ENCODE measurements around the gene ZNF804A. TPM values are rescaled to one million over a fixed set of nuclear protein-coding genes. Genes with fewer than 3 reads are reported as not detected.

ZNF804A gene
- total RNA-seq, 1 donor from 2014 or later, result not detected

- H3K4me3 ChIP-seq (ENCODE audit: low read depth, low read length), result no peak overlapping the region
- no peak for DNase-seq (ENCODE audit: low read depth)
- no peak for TF ChIP-seq CTCF (conservative IDR thresholded peaks at IDR 0.05; ENCODE audit: low read depth, low read length)
These were observed 129.5 kb downstream of the ZNF804A start for GRCh38 chr2:184727813-184728212.

- TF ChIP-seq CTCF (conservative IDR thresholded peaks at IDR 0.05; ENCODE audit: low read depth, low read length), result no peak
- DNase-seq (ENCODE audit: low read depth), result no peak
- H3K4me3 ChIP-seq (ENCODE audit: low read depth, low read length), result no peak overlapping the region
These were observed 130.1 kb downstream of the ZNF804A start for GRCh38 chr2:184728411-184728810.

- no peak for TF ChIP-seq CTCF (conservative IDR thresholded peaks at IDR 0.05; ENCODE audit: low read depth, low read length)
- DNase-seq (ENCODE audit: low read depth), result no peak
- H3K4me3 ChIP-seq (ENCODE audit: low read depth, low read length), result no peak overlapping the region
These were observed 131.3 kb downstream of the ZNF804A start for GRCh38 chr2:184729581-184729980.

GRCh38 chr2:184730288-184730687 is 132.0 kb downstream of the ZNF804A start:
- no peak overlapping the region for H3K4me3 ChIP-seq (ENCODE audit: low read depth, low read length)
- no peak for DNase-seq (ENCODE audit: low read depth)
- no peak for TF ChIP-seq CTCF (conservative IDR thresholded peaks at IDR 0.05; ENCODE audit: low read depth, low read length)

GRCh38 chr2:184734338-184734737 is 136.0 kb downstream of the ZNF804A start:
- no peak overlapping the region for H3K4me3 ChIP-seq (ENCODE audit: low read depth, low read length)
- no peak for DNase-seq (ENCODE audit: low read depth)
- TF ChIP-seq CTCF (conservative IDR thresholded peaks at IDR 0.05; ENCODE audit: low read depth, low read length), result no peak

- no peak for TF ChIP-seq CTCF (conservative IDR thresholded peaks at IDR 0.05; ENCODE audit: low read depth, low read length)
- no peak for DNase-seq (ENCODE audit: low read depth)
These were observed 137.3 kb downstream of the ZNF804A start for GRCh38 chr2:184735611-184736010.

GRCh38 chr2:184743096-184743495 is 144.8 kb downstream of the ZNF804A start:
- no peak for DNase-seq (ENCODE audit: low read depth)
- no peak overlapping the region for H3K4me3 ChIP-seq (ENCODE audit: low read depth, low read length)
- no peak for TF ChIP-seq CTCF (conservative IDR thresholded peaks at IDR 0.05; ENCODE audit: low read depth, low read length)

More at GRCh38 chr2:184735611-184736010, 137.3 kb downstream of the ZNF804A start:
- no peak overlapping the region for H3K4me3 ChIP-seq (ENCODE audit: low read depth, low read length)
